GM12864 (cell line): Measurements from ENCODE around the gene TMEM86A.

Source experiments
- DNase-seq: peaks from one replicate; pipeline ENCODE4 v3.0.0-alpha.2; 2011; ENCODE audit warnings: low read depth
- H3K4me3 ChIP-seq: 2 replicates; pipeline ENCODE4 v1.5.1; 2011; ENCODE audit warnings: mild to moderate bottlenecking, low read depth, low read length, control low read depth
- TF ChIP-seq, protein P1 (sequence below): IDR thresholded peaks from 2 replicates; pipeline ENCODE4 v1.5.1; 2011; ENCODE audit warnings: low read depth, mild to moderate bottlenecking, moderate library complexity, low read length, control low read depth, inconsistent platforms; ENCODE audit errors: missing control alignments

TMEM86A gene

DNA sequence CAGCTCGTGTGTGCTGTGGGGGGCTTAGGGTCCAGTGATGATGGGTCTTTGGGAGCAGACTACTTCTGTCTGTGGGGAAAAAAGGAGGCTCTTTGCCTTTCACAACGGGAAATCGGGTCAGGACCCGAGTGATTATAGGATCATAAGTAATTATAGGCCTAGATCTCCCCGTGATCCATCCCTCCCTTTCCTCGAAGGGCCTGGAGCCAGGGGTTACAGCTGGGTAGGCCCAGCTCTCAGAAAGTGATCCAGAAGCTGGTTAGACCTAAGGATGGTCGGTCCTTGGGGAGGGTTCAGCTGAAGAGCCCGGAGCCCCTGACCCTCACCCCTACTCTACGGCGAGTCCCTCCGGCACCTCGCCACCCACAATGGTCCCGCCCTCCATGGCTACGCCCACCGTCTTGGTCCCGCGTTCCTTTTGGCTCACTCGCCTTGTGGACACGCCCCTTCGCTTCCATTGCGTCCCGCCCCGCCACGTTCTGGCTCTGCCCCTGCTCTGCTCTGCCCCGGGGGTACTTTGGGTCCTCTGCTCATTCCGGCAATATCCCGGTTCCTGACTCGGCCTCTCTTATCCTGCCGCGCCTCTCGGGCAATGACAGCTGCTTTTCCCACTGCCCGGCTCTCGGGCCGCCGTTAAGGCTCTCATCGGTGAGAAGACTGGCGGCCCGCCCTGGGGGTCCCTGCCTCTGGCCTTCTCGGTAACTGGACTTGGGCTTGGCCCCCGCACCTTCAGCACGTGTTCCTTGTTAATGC, 22.4 kb downstream of the TMEM86A start:
- H3K4me3 ChIP-seq: peak overlapping the region; percentile 53
- no peak for DNase-seq
- TF ChIP-seq, protein P1, sequence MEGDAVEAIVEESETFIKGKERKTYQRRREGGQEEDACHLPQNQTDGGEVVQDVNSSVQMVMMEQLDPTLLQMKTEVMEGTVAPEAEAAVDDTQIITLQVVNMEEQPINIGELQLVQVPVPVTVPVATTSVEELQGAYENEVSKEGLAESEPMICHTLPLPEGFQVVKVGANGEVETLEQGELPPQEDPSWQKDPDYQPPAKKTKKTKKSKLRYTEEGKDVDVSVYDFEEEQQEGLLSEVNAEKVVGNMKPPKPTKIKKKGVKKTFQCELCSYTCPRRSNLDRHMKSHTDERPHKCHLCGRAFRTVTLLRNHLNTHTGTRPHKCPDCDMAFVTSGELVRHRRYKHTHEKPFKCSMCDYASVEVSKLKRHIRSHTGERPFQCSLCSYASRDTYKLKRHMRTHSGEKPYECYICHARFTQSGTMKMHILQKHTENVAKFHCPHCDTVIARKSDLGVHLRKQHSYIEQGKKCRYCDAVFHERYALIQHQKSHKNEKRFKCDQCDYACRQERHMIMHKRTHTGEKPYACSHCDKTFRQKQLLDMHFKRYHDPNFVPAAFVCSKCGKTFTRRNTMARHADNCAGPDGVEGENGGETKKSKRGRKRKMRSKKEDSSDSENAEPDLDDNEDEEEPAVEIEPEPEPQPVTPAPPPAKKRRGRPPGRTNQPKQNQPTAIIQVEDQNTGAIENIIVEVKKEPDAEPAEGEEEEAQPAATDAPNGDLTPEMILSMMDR: no peak

DNA sequence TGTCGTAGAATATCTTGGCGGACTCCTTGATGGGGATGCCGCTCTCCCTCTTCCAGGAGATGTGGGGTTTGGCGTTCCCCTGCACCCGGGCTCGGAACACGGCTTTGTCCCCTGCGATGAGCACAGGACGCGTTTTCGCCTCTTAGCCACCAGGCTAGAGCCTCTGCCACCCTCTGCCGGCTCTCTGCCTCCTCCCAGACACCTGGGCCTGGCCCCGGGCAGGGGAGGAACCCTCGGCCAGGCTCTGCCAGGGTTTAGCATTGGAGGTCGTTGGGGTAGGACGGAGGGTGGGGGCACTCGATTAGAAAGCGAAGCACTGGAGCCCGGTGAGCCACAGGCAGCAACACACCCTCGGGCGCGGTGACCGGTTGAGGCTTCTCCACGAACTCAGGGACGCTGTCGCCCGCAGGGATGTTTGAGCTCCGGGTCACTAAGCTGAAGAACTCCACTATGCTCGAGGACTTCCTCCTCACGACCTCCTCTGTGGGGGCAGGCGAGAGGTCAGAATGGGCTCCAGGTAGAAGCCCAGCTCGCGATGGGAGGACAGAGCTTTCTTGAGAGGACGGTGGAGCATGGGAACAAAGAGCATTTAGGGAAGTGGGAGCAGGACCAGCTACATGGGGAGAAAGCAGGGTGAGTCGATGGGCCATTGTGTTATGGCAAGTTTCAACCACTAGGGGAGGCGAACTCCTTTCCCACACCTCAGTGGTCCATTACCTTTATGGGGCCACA, 23.1 kb downstream of the TMEM86A start:
- DNase-seq: no peak
- TF ChIP-seq, protein P1: peak; percentile 98
- H3K4me3 ChIP-seq: peak overlapping the region; percentile 53

DNA sequence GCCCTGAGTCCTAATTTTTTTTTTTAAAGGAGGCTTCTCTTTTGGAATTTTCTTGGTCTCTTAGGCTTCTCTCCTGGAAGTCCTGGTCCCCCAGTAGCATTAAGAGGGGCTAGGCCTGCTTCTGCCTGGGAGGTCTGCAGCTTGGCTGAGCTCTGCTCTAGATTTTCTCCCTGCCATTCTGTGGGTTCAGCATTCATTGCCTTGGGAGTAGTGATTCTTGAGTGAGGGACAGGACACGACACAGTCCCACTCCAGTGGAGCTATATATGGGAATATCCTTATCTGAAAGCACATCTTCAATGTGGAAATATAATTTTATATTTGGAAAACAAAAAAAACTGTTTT, 23.7 kb downstream of the TMEM86A start:
- DNase-seq: no peak
- H3K4me3 ChIP-seq: no peak overlapping the region
- TF ChIP-seq, protein P1: no peak

DNA sequence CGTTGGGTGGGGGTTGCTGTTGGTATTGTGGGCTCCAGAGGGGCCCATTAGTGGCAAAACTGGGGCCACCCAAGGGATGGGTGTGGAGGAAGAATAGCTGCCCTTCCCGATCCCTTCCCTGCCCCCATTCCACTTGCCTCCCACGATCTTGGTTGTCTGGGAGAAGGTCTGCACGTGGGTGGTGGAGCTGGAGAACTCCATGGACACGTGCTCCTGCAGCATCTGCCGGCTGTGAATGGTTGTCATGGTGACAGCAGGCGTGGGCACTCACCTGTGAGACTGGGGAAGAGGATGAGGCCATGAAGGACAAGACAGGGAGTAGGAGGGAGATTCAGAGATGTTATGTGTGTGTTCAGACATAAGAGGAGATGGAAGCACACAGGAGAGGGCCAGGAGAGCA, 25.4 kb downstream of the TMEM86A start:
- DNase-seq: no peak
- TF ChIP-seq, protein P1: no peak

DNA sequence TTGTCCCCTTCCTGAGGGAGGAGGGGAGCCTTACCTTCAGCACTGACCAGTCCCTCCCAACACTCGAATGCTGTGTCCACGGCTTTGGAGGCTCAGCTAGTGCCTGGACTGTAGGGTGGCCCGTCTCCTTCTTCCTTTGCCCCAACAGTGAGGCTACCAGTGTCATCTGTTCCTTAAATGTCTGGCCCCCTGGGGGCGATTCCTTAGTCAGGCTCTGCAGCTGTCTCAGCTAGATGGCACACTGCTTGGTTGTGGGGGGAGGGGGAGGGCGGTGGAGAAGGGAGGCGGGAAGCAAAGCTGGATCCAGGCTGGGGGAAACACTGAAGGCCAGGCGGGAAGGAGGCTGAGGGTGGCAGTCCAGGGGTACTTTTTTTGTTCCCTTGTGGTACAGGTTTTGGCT, 27.5 kb downstream of the TMEM86A start, which contains the start of gene IGSF22:
Gene IGSF22, minus strand, starts transcription at position 149 of the 400 bp plus-strand sequence. CDS start 1,952 bp downstream, outside the sequence.
- DNase-seq: no peak
- TF ChIP-seq, protein P1: no peak
- H3K4me3 ChIP-seq: no peak within 1 kb of the TSS

More for the DNA sequence above, 25.4 kb downstream of the TMEM86A start:
- no peak overlapping the region for H3K4me3 ChIP-seq

DNA sequence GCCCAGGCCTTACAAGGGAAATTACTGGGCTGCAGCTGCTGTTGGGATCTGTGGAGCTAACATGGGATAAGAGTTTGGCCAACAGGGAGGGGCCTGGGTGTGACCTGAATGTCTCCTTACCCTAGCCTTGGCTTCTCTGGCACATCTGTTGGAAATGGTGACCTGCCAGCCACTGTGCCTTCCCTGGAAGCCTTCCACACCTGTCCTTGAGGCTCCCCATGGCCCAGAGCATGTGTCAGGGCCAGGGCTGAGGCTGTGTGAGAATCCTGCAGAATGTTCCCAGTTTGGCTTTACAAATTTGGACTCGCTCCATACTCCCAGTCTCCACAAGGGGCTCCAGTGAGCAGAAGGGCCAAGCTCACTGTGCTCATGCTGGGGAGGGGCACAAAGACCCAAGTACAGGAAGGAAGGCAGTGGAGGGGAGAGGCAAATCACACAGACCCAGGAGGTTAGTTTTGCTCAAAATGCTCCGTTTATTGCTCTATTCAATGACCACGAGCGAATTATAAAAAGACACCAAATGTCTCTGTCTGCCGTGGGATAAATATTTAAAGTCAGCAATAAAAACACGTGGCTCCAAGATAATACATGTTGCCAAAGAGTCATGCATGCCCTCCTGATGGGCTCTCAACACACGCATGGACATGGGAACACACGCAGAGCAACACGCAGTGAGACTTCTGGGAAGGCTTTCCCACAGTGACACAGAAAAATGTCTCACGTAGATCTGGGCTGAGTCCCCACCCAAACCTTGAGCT, 29.1 kb downstream of the TMEM86A start:
- no peak for DNase-seq
- H3K4me3 ChIP-seq: no peak overlapping the region
- TF ChIP-seq, protein P1: peak; percentile 98
